ENCODE data around the gene SVIL. TPM values are rescaled to one million over a fixed set of nuclear protein-coding genes. Genes with fewer than 3 reads are reported as not detected.

The SVIL gene
- total and polyA plus RNA-seq, 2 of the 13 experiments (the other 11 are each of a cell fraction or from before 2014, with no cell fraction given): 3.9 to 12.1 TPM

DNA sequence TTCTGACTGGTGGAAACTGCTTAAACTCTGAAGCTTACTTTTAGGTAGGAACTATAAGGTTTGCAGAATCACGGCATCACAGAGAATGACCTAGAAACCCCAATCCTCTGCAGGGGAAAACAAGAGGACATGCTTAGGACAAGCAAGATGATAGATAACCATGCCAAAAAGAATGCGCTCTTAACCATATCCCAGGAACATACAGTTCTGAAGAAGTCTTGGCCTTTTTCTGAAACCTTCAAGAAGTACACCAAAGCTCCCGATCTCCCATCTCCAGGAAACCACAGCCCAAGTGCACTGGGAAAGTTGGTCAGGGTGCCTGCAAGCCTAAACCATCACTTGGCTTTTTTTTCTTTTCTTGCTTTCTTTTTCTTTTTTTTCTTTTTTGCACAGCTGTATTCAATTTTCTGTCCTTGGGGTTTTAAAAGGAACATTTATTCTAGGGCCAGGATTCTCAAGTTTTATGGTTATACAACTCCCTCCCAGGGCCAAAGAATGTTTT lies 12.2 kb upstream of the SVIL start:
- BruUV-seq (replicated peaks): no TSS peak
- H3K27ac ChIP-seq (ENCODE audit: extremely low read length, insufficient read depth, low read length): no peak overlapping the region
- no peak for DNase-seq (ENCODE audit: low spot score)
- peaks cover 38% of the 10 kb centered on the region for H3K4me1 ChIP-seq (ENCODE audit: insufficient read depth, low read length)
- no peaks in the 10 kb centered on the region for H3K36me3 ChIP-seq (replicated peaks in 1 of 2; ENCODE audit: control insufficient read depth in 1 of 2, insufficient read depth in 2 of 2, low read length in 2 of 2)
- TF ChIP-seq ZNF547 (CRISPR knock-in tag; IDR thresholded peaks at IDR 0.05): no peak
- TF ChIP-seq, protein P1, sequence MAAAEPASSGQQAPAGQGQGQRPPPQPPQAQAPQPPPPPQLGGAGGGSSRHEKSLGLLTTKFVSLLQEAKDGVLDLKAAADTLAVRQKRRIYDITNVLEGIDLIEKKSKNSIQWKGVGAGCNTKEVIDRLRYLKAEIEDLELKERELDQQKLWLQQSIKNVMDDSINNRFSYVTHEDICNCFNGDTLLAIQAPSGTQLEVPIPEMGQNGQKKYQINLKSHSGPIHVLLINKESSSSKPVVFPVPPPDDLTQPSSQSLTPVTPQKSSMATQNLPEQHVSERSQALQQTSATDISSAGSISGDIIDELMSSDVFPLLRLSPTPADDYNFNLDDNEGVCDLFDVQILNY (CRISPR knock-in tag; conservative IDR thresholded peaks at IDR 0.05): no peak
- TF ChIP-seq DNMT1 (CRISPR knock-in tag; IDR thresholded peaks at IDR 0.05): no peak
- H3K9me3 ChIP-seq (ENCODE audit: low read length): no peaks in the 10 kb centered on the region
- H3K79me2 ChIP-seq (ENCODE audit: insufficient read depth, low read length): no peaks in the 10 kb centered on the region
- no peak overlapping the region for H2AFZ ChIP-seq (ENCODE audit: low read length)
- H3K4me3 ChIP-seq (replicated peaks in 1 of 3; ENCODE audit: insufficient read depth in 1 of 3, low read depth in 2 of 3, low read length in 3 of 3): no peak overlapping the region
- intact Hi-C loops (cut with micrococcal nuclease; ENCODE audit: unreplicated experiment) (no loop called here), in situ Hi-C loops (cut with HindIII; ENCODE audit: extremely low pct_ligation_motif_present, low pct_unique_long_range_greater_than_20kb) (no loop called here)
- WGBS (ENCODE audit: low lambda C conversion rate): 100% methylated on average over 3 of the region's 3 CpGs
- no peak overlapping the region for H3K4me2 ChIP-seq (ENCODE audit: low read depth, low read length)
- ATAC-seq: no peak
- no peak for FAIRE-seq
- CTCF ChIA-PET (ENCODE audit: low intra/inter-chr PET ratio, low total read pairs): no interaction called here
- H3K27me3 ChIP-seq (ENCODE audit: control insufficient read depth in 1 of 2, insufficient read depth in 2 of 2, low read length in 2 of 2): no peaks in the 10 kb centered on the region
- POLR2A ChIA-PET: no interaction called here
- no peaks in the 10 kb centered on the region for H4K20me1 ChIP-seq (ENCODE audit: insufficient read depth, low read length)
- no peak overlapping the region for H3K9ac ChIP-seq (ENCODE audit: insufficient read depth, low read depth, low read length)

DNA sequence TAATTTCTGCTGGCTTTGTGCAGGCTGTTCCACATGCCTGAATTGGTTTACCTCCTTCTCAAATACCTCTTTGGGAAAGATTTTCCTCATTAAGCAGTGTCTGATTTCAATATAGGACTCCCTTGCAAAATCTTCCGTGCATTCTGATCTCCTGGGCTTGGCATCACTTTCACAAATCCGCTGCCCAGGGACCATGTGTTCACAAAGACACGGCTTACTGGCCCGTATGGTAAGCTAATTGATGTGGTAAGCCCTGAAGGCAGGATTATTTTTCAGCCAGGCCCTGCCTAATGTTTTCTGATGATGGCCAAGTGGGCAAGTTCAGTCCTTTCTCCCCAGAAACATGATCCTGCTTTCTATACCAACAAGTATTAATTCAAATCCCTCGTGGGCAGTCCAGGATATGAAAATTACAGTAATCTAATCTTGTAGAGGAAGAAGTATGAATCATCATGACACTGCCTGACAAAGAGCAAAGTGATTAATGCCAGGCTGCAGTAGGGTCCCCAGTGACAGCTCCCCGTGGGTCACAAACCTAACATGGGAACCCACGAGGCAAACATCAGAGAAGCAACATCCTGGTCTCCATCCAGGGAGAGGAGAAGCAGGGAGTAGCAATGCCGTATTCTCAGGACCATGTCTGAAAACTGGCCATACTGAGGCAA lies 11.6 kb upstream of the SVIL start:
- 90% methylated on average over 7 of the region's 8 CpGs for WGBS (ENCODE audit: low lambda C conversion rate)
- Histone ChIP-seq H4K20me1 (ENCODE audit: insufficient read depth, low read length) (no peaks in the 10 kb centered on the region), H3K4me3 (replicated peaks in 1 of 3; ENCODE audit: insufficient read depth in 1 of 3, low read depth in 2 of 3, low read length in 3 of 3) (no peak overlapping the region), H3K79me2 (ENCODE audit: insufficient read depth, low read length) (no peaks in the 10 kb centered on the region), H3K9me3 (ENCODE audit: low read length) (no peaks in the 10 kb centered on the region), H2AFZ (ENCODE audit: low read length) (no peak overlapping the region), H3K36me3 (replicated peaks in 1 of 2; ENCODE audit: control insufficient read depth in 1 of 2, insufficient read depth in 2 of 2, low read length in 2 of 2) (no peaks in the 10 kb centered on the region), H3K9ac (ENCODE audit: insufficient read depth, low read depth, low read length) (no peak overlapping the region), H3K4me1 (ENCODE audit: insufficient read depth, low read length) (peaks cover 44% of the 10 kb centered on the region), H3K27ac (ENCODE audit: extremely low read length, insufficient read depth, low read length) (no peak overlapping the region), H3K27me3 (ENCODE audit: control insufficient read depth in 1 of 2, insufficient read depth in 2 of 2, low read length in 2 of 2) (no peaks in the 10 kb centered on the region), H3K4me2 (ENCODE audit: low read depth, low read length) (no peak overlapping the region)
- CTCF ChIA-PET (ENCODE audit: low intra/inter-chr PET ratio, low total read pairs): no interaction called here
- DNase-seq (ENCODE audit: low spot score): no peak
- intact Hi-C loops (cut with micrococcal nuclease; ENCODE audit: unreplicated experiment) (no loop called here), in situ Hi-C loops (cut with HindIII; ENCODE audit: extremely low pct_ligation_motif_present, low pct_unique_long_range_greater_than_20kb) (no loop called here)
- BruUV-seq (replicated peaks): no TSS peak
- FAIRE-seq: no peak
- POLR2A ChIA-PET: no interaction called here
- ATAC-seq: no peak
- TF ChIP-seq RFXAP (CRISPR knock-in tag; IDR thresholded peaks at IDR 0.05; ENCODE audit: borderline replicate concordance): no peak
- no peak for TF ChIP-seq TBP (CRISPR knock-in tag; IDR thresholded peaks at IDR 0.05)
- TF ChIP-seq TBL1XR1 (IDR thresholded peaks at IDR 0.05; ENCODE audit: borderline replicate concordance, low read length, partially characterized antibody): no peak
- TF ChIP-seq SMAD1 (CRISPR knock-in tag; IDR thresholded peaks at IDR 0.05; ENCODE audit: borderline replicate concordance, low read depth): no peak
- TF ChIP-seq, protein P2, sequence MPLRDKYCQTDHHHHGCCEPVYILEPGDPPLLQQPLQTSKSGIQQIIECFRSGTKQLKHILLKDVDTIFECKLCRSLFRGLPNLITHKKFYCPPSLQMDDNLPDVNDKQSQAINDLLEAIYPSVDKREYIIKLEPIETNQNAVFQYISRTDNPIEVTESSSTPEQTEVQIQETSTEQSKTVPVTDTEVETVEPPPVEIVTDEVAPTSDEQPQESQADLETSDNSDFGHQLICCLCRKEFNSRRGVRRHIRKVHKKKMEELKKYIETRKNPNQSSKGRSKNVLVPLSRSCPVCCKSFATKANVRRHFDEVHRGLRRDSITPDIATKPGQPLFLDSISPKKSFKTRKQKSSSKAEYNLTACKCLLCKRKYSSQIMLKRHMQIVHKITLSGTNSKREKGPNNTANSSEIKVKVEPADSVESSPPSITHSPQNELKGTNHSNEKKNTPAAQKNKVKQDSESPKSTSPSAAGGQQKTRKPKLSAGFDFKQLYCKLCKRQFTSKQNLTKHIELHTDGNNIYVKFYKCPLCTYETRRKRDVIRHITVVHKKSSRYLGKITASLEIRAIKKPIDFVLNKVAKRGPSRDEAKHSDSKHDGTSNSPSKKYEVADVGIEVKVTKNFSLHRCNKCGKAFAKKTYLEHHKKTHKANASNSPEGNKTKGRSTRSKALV (CRISPR knock-in tag; IDR thresholded peaks at IDR 0.05): no peak
- TF ChIP-seq JARID2 (CRISPR knock-in tag; IDR thresholded peaks at IDR 0.05; ENCODE audit: insufficient replicate concordance): no peak
- no peak for TF ChIP-seq HDAC1 (CRISPR knock-in tag; IDR thresholded peaks at IDR 0.05)
- no peak for TF ChIP-seq ZNF10 (CRISPR knock-in tag; IDR thresholded peaks at IDR 0.05; ENCODE audit: borderline replicate concordance, low read depth)
- no peak for TF ChIP-seq ZNF446 (CRISPR knock-in tag; IDR thresholded peaks at IDR 0.05)
- TF ChIP-seq ZEB1 (IDR thresholded peaks at IDR 0.05; ENCODE audit: insufficient replicate concordance, low read depth): no peak
- TF ChIP-seq SRY (CRISPR knock-in tag; IDR thresholded peaks at IDR 0.05): no peak
- no peak for TF ChIP-seq CENPX (CRISPR knock-in tag; IDR thresholded peaks at IDR 0.05)
- no peak for TF ChIP-seq NKX3-1 (CRISPR knock-in tag; IDR thresholded peaks at IDR 0.05)
